Fibroblast of lung (primary cell): ENCODE measurements around the gene NT5C. TPM values are rescaled to one million over a fixed set of nuclear protein-coding genes. Genes with fewer than 3 reads are reported as not detected.
"Not testable (repeated sequence)": the region's sequence is repeated elsewhere in the genome, so short reads cannot be mapped to it uniquely, and the experiment has no call there.

Experiments used
- DNase-seq, 2 donors: peaks; one replicate each; pipeline versions ENCODE4 v3.0.0 to v3.0.0-alpha.2; 2010; ENCODE audit warnings: low read depth in 2 of 2
- H2AFZ ChIP-seq: 2 replicates; pipeline ENCODE4 v1.5.1; 2012; ENCODE audit warnings: low read length, control low read depth, inconsistent platforms
- H3K27ac ChIP-seq: 2 replicates; pipeline ENCODE4 v1.5.1; 2011; ENCODE audit warnings: low read length, control low read depth; ENCODE audit not compliant: insufficient read depth
- H3K27me3 ChIP-seq: 2 replicates; pipeline ENCODE4 v1.5.1; 2011; ENCODE audit warnings: mild to moderate bottlenecking, low read length; ENCODE audit not compliant: control insufficient read depth, insufficient read depth
- H3K36me3 ChIP-seq: 2 replicates; pipeline ENCODE4 v1.5.1; 2011; ENCODE audit warnings: low read length; ENCODE audit not compliant: control insufficient read depth, insufficient read depth
- H3K4me1 ChIP-seq: 2 replicates; pipeline ENCODE4 v1.5.1; 2011; ENCODE audit warnings: low read length; ENCODE audit not compliant: control insufficient read depth, insufficient read depth; ENCODE audit errors: extremely low read depth
- H3K4me2 ChIP-seq: 2 replicates; pipeline ENCODE4 v1.5.1; 2011; ENCODE audit warnings: low read length, control low read depth; ENCODE audit not compliant: insufficient read depth; ENCODE audit errors: extremely low read depth
- H3K4me3 ChIP-seq, 4 experiments: fragments of 200-600 bp in 1 of 4; sonication (generic) in 1 of 4; replicated peaks in 1 of 4; 2 replicates each; pipeline ENCODE4 v1.5.1; 2011 to 2016; ENCODE audit warnings: low read length in 4 of 4, low read depth in 3 of 4, mild to moderate bottlenecking in 3 of 4, control low read depth in 2 of 4, inconsistent platforms in 1 of 4, mixed read lengths in 1 of 4; ENCODE audit not compliant: insufficient read depth in 1 of 4; ENCODE audit errors: control extremely low read depth in 1 of 4
- H3K79me2 ChIP-seq: 2 replicates; pipeline ENCODE4 v1.5.1; 2012; ENCODE audit warnings: mild to moderate bottlenecking, low read length, inconsistent platforms; ENCODE audit not compliant: control insufficient read depth, insufficient read depth
- H3K9ac ChIP-seq: 2 replicates; pipeline ENCODE4 v1.5.1; 2011; ENCODE audit warnings: mild to moderate bottlenecking, low read length, control low read depth; ENCODE audit not compliant: insufficient read depth
- H3K9me3 ChIP-seq: 2 replicates; pipeline ENCODE4 v1.5.1; 2012; ENCODE audit warnings: low read depth, low read length; ENCODE audit not compliant: control insufficient read depth, insufficient read depth
- H4K20me1 ChIP-seq: 2 replicates; pipeline ENCODE4 v1.5.1; 2011; ENCODE audit warnings: low read length; ENCODE audit not compliant: control insufficient read depth, insufficient read depth; ENCODE audit errors: extremely low read depth
- EZH2 ChIP-seq: IDR thresholded peaks from 2 replicates; pipeline ENCODE4 v1.5.1; 2012; ENCODE audit warnings: low read length, control low read depth, mild to moderate bottlenecking; ENCODE audit errors: missing control alignments
- polyA plus RNA-seq, 2 donors: library from polyadenylated mRNA; depleted of rRNA in 1 of 2; stranded (reverse) in 1 of 2; unstranded in 1 of 2; fragments of >200 nt; gene quantifications; 2 replicates each; pipeline ENCODE4 v1.2.1, GENCODE V29; 2011 to 2012; ENCODE audit warnings: missing spikeins in 1 of 2
- total RNA-seq: library from RNA; depleted of rRNA; stranded (reverse); fragments of >200 nt; gene quantifications from 2 replicates; pipeline ENCODE4 v1.2.1, GENCODE V29; 2014
- TF ChIP-seq, protein P1 (sequence below), 2 donors: IDR thresholded peaks in 1 of 2; conservative IDR thresholded peaks in 1 of 2; 1 replicate in 1 of 2; 2 replicates in 1 of 2; pipeline ENCODE4 v1.5.1; 2011 to 2012; ENCODE audit warnings: low read length in 2 of 2, control low read depth in 1 of 2, inconsistent platforms in 1 of 2, low read depth in 1 of 2, mild to moderate bottlenecking in 1 of 2

The NT5C gene
- total and polyA plus RNA-seq, 2 donors (not counting 1 experiment from before 2014, with no cell fraction given) = 18.6 to 29.9 TPM

DNA sequence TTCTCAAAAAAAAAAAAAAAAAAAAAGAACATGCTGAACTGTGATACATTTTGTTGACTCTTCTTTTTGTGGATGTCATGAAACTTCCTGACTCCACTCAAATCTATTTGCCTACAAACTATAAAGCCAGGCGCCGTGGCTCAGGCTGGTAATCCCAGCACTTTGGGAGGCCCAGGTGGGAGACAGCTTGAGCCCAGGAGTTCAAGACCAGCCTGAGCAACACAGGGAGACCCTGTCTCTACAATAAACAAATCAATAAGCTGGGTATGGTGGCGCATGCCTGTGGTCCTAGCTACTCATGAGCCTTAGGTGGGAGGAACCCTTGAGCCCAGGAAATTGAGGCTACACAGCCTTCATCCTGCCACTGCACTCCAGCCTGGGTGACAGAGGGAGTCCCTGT, 1.5 kb upstream of the NT5C start:
- no peak overlapping the region for H3K4me3 ChIP-seq
- H3K27me3 ChIP-seq = no peaks in the 10 kb centered on the region
- H2AFZ ChIP-seq = no peak overlapping the region
- no peak overlapping the region for H3K4me2 ChIP-seq
- peaks cover 15% of the 10 kb centered on the region for H3K36me3 ChIP-seq
- H3K9ac ChIP-seq = no peak overlapping the region
- TF ChIP-seq, protein P1, sequence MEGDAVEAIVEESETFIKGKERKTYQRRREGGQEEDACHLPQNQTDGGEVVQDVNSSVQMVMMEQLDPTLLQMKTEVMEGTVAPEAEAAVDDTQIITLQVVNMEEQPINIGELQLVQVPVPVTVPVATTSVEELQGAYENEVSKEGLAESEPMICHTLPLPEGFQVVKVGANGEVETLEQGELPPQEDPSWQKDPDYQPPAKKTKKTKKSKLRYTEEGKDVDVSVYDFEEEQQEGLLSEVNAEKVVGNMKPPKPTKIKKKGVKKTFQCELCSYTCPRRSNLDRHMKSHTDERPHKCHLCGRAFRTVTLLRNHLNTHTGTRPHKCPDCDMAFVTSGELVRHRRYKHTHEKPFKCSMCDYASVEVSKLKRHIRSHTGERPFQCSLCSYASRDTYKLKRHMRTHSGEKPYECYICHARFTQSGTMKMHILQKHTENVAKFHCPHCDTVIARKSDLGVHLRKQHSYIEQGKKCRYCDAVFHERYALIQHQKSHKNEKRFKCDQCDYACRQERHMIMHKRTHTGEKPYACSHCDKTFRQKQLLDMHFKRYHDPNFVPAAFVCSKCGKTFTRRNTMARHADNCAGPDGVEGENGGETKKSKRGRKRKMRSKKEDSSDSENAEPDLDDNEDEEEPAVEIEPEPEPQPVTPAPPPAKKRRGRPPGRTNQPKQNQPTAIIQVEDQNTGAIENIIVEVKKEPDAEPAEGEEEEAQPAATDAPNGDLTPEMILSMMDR (conservative IDR thresholded peaks at IDR 0.05 in 1 of 2, IDR thresholded peaks at IDR 0.05 in 1 of 2; ENCODE audit: low read depth in 1 of 2, low read length in 2 of 2) = no peak
- TF ChIP-seq EZH2 = no peak
- H3K9me3 ChIP-seq = no peaks in the 10 kb centered on the region
- no peaks in the 10 kb centered on the region for H4K20me1 ChIP-seq
- H3K79me2 ChIP-seq = no peaks in the 10 kb centered on the region
- no peaks in the 10 kb centered on the region for H3K4me1 ChIP-seq
- H3K27ac ChIP-seq = no peak overlapping the region
- DNase-seq = no peak

GRCh38 chr17:75132018-75133000, 767 bp upstream of the NT5C start:
- H3K4me1 ChIP-seq, DNase-seq, H3K27me3 ChIP-seq, H4K20me1 ChIP-seq, H3K9me3 ChIP-seq, H3K79me2 ChIP-seq: not testable (repeated sequence)
- Histone ChIP-seq H3K9ac (peak overlapping the region; percentile 73), H2AFZ (peak overlapping the region; percentile 73), H3K36me3 (peaks cover 15% of the 10 kb centered on the region), H3K4me2 (peak overlapping the region; percentile 81), H3K4me3 (peak overlapping the region; percentile 62 to 87 (median 75)), H3K27ac (peak overlapping the region; percentile 80)

GRCh38 chr17:75130632-75131277, 787 bp downstream of the NT5C start:
- DNase-seq = peak; percentile 57 to 60
- no peaks in the 10 kb centered on the region for H3K9me3 ChIP-seq
- H4K20me1 ChIP-seq = no peaks in the 10 kb centered on the region
- peak overlapping the region; percentile 81 for H3K4me2 ChIP-seq
- peaks cover 12% of the 10 kb centered on the region for H3K36me3 ChIP-seq
- TF ChIP-seq, protein P1 (conservative IDR thresholded peaks at IDR 0.05 in 1 of 2, IDR thresholded peaks at IDR 0.05 in 1 of 2; ENCODE audit: low read depth in 1 of 2, low read length in 2 of 2) = peak; percentile 42 to 62
- TF ChIP-seq EZH2 = no peak
- no peaks in the 10 kb centered on the region for H3K79me2 ChIP-seq
- H3K9ac ChIP-seq = peak overlapping the region; percentile 73
- no peaks in the 10 kb centered on the region for H3K4me1 ChIP-seq
- H3K27ac ChIP-seq = peak overlapping the region; percentile 80
- H2AFZ ChIP-seq = no peak overlapping the region
- H3K4me3 ChIP-seq = peak overlapping the region; percentile 67 to 87 (median 78)
- no peaks in the 10 kb centered on the region for H3K27me3 ChIP-seq
